Neuron (in vitro differentiated cells): ENCODE measurements around the gene C2CD2.

ENCODE experiments used
- H2AFZ ChIP-seq: one replicate; pipeline ENCODE4 v1.6.1; 2013; ENCODE audit warnings: low read depth, mild to moderate bottlenecking, inconsistent platforms, low read length, moderate library complexity
- H3K27me3 ChIP-seq: one replicate; pipeline ENCODE4 v1.6.1; 2013; ENCODE audit warnings: low read length; ENCODE audit not compliant: insufficient read depth
- H3K36me3 ChIP-seq: one replicate; pipeline ENCODE4 v1.6.1; 2013; ENCODE audit warnings: low read length; ENCODE audit not compliant: insufficient read depth
- H3K4me1 ChIP-seq: one replicate; pipeline ENCODE4 v1.6.1; 2013; ENCODE audit warnings: low read length; ENCODE audit not compliant: insufficient read depth
- H3K4me3 ChIP-seq: 2 replicates; pipeline ENCODE4 v1.5.1; 2013; ENCODE audit warnings: mild to moderate bottlenecking, low read length, moderate library complexity
- H3K9me3 ChIP-seq: one replicate; pipeline ENCODE4 v1.6.1; 2013; ENCODE audit warnings: low read length

The C2CD2 gene

DNA sequence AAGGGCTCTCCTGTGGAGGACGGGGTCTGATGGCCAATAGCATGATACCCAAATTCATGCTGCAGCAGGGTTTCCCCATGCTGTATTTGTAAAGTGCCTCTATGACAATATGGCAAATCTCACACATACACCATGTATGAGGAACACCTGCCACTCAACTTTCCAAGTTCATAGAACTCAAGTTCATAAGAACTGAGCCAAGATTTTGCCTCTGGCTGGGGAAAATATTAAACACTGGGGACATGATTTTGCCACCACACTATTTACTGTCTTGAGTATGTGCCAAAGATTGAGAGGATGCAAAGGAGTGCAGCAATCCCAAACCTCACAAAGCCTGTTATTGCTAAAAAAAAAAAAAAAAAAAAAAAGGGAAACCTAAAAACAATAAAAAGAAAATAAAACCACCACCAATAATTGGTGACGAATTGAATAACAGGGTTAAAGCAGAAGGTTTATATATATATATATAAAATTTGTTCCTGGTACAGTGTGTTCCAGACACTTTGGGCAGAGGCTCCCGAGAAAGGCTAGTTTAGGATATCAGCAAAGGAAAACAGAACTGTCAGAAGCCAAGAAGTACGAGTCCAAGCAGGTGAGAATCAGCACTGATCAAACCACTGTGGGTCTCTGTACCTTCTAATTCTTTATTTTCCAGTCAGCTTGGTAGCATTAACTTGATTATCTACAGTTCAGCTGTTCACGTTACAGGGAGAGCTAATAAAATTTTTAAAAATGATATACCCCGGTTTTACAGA is 32.0 kb upstream of the C2CD2 start:
- Histone ChIP-seq H3K9me3 (no peaks in the 10 kb centered on the region), H3K27me3 (no peaks in the 10 kb centered on the region), H3K4me1 (no peaks in the 10 kb centered on the region), H3K36me3 (peaks cover 9% of the 10 kb centered on the region), H3K4me3 (no peak overlapping the region), H2AFZ (no peak overlapping the region)

DNA sequence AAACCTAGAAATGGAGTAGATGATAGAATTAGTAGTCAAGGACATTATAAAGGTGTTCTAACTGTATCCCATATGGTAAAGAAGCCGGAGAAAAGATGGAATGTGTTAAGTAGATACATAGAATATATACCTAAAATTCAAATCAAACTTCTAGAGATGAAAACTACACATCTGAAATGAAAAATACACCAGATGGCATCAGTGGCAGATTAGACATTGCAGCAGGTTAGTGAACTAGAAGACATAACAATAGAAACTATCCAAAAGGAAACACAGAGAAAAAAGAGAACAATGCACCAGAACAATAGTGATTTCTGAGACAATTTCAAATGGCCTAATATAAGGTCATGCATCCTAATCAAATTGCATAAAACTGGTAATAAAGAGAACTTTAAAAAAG is 29.4 kb upstream of the C2CD2 start:
- Histone ChIP-seq H2AFZ (no peak overlapping the region), H3K9me3 (no peaks in the 10 kb centered on the region), H3K36me3 (no peaks in the 10 kb centered on the region), H3K27me3 (no peaks in the 10 kb centered on the region), H3K4me3 (no peak overlapping the region), H3K4me1 (no peaks in the 10 kb centered on the region)

DNA sequence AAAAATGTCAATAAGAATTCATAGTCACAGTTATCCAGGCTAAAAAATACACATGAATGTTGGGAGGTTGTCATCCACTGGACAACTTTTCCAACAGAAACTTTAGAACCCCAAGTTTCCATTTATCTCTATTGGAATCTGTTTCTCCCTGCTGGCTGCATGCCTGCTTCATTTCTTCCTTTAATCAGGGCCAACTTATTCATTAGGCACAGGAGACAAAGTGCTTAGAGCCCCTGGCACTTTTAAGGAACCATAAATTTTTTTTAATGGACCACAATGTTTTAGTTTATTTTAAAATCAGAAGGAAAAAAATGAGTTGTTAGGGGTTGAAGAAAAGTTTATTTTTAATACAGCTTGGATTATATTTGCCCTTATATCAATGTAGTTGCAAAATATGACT is 26.7 kb upstream of the C2CD2 start:
- no peaks in the 10 kb centered on the region for H3K9me3 ChIP-seq
- H3K27me3 ChIP-seq, result no peaks in the 10 kb centered on the region

DNA sequence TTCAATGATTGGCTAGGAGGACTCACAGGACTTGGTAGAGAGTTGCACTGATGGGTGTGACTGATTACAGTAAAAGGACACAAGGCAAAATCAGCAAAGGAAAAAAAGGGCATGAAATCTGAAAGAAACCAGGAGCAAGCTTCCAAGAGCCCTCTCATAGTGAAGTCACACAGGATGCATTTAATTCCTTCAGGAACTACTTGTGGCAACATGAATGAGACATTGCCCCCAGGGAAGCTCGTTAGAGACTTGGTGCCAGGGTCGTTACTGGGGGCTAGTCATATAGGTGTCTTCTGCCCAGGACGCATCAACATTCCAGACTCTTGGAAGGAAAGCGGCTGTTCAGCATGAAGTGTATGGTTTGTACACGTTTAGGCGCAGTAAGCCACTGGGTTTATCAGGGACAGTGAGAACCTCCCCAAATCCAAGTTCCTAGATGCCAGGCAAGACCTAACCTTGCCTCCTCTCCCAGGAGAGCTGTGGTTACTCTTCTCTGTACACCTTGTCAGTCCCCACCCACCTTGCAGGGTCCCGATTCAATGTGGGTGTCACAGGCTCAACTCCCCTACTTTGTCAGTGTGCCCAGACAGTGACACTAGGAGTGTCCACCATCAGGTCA is 26.0 kb upstream of the C2CD2 start:
- H3K9me3 ChIP-seq, result no peaks in the 10 kb centered on the region
- no peaks in the 10 kb centered on the region for H3K27me3 ChIP-seq
- no peaks in the 10 kb centered on the region for H3K4me1 ChIP-seq
- no peak overlapping the region for H2AFZ ChIP-seq
- no peak overlapping the region for H3K4me3 ChIP-seq
- no peaks in the 10 kb centered on the region for H3K36me3 ChIP-seq

More for the DNA sequence above, 26.7 kb upstream of the C2CD2 start:
- H3K4me1 ChIP-seq, result no peaks in the 10 kb centered on the region
- H3K4me3 ChIP-seq, result no peak overlapping the region
- no peaks in the 10 kb centered on the region for H3K36me3 ChIP-seq
- no peak overlapping the region for H2AFZ ChIP-seq

DNA sequence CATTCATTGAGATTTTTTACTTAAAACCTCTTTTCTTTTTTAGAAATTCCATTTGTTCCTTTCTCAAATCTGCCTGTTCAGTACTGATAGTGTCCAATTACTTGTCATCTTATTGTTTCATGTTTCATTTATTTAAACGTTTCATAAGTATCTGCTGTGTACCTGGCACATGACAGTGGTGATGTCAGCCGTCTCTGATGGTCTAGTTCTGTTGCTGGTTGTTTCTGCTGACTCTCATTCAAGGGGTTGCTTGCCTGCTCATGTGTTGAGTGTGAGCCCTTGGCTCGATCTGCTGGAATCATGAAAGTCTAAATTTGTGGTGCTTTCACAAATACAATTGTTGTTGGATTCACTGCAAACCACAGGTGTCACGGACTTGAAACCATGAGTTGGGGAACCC is 25.5 kb upstream of the C2CD2 start:
- Histone ChIP-seq H3K9me3 (no peaks in the 10 kb centered on the region), H2AFZ (no peak overlapping the region), H3K36me3 (no peaks in the 10 kb centered on the region), H3K4me1 (peaks cover under 1% of the 10 kb centered on the region), H3K27me3 (no peaks in the 10 kb centered on the region), H3K4me3 (no peak overlapping the region)

DNA sequence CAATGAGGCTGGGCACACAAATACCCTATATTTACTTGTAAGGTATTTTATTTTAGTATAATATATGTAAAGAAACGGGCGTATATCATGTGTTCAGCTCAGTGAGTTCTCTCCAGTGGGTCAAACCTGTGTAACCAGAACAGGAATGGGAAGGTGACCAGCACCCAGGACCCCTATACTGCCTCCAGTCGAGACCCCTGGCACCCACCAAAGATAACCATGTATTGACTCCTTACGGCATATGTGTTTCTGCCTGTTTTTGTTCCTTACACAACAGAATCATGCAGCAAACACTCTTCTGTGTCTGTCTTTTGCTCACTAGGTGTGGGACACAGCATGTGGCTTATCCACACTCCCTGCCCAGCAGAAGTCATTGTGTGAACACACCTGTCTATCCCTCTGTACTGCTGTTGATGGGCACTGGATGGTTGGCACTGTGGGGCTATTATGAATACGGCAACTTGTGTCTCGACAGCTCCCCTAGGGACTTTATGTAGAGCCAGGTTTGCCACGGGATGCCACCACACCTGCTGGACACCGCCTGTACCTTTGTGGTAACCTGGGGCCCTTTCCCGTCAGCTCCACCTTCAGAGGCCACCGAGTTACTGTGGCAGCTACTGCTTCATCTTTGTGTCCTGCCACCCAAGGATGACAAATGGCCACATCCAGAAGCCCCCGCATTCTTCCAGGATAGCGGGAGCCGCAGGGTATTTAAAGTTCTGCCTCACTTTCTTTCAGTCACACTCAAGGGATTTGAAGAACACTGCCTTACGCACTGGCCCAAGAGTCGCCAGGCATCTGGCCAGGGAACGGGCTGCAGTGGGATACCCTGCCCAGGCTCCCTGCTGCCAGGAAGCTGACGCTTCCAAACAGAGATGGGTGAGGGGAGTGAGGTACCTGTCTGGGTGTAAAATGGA is 23.5 kb upstream of the C2CD2 start:
- peaks cover 6% of the 10 kb centered on the region for H3K4me1 ChIP-seq
- H3K27me3 ChIP-seq, result no peaks in the 10 kb centered on the region
- no peak overlapping the region for H3K4me3 ChIP-seq

DNA sequence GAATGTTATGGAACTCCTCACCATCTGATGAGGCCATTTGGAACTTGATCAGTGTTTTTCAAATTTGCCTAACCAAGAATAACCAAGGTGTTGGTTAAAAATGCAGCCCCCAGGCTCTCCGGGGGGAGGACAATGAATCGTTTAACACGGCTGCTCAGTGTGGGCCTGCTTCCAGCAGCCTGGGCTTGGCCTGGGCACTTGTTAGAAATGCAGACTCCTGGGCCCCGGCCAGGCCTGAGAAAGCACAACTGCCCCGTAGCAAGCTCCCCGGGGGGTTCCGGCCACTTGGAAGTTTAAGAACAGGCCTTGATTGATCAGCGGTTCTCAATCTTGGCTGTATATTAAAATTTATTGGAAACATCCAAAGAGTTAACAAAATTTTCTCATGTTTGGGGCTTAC is 22.8 kb upstream of the C2CD2 start:
- Histone ChIP-seq H3K36me3 (no peaks in the 10 kb centered on the region), H3K9me3 (no peaks in the 10 kb centered on the region), H3K4me3 (no peak overlapping the region), H3K27me3 (no peaks in the 10 kb centered on the region), H2AFZ (no peak overlapping the region), H3K4me1 (peaks cover 6% of the 10 kb centered on the region)

More for the DNA sequence above, 23.5 kb upstream of the C2CD2 start:
- Histone ChIP-seq H3K9me3 (no peaks in the 10 kb centered on the region), H2AFZ (no peak overlapping the region), H3K36me3 (no peaks in the 10 kb centered on the region)

DNA sequence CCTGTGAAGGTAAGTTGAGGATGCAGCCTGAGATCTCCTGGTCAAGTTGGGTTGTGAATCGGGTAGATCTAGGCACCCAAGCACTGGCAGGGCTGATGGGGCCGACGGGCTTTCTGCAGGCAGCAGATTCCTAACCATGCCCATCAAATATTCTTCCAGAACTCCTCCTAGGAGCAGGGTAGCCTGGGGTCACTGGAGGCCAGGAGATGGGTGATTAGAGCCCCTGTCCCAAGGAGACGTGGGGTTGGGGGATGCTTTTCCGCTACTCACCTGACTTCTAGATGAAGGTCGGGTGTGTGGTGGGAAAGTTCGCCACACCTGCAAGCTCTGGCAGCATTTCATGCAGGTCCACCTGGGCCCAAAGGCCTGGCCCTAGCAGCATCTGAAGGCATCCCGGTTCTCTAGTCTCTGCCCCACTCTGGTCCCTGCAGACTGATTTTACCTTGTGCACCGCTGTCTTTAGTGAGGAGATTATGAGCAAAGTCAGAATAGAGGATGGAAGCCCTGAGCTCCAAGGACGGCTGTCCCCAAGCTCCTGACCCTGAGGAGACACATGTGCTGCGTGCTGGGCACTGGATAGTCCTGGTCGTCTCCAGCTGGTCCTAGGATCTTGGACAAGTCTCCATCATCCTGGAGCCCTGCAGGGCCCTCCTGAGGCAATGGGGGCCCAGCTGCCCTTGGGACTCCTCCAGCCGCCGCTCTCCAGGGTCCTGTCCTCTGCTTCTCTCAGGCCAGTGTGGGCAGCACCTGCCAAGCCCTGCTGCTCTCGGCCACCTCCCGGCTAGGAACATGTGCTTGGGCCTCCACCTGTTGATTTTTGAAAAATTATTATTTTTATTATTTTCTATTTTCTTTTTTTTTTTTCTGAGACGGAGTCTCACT is 21.8 kb upstream of the C2CD2 start:
- H3K36me3 ChIP-seq, result no peaks in the 10 kb centered on the region
- H3K9me3 ChIP-seq, result no peaks in the 10 kb centered on the region
- no peak overlapping the region for H3K4me3 ChIP-seq

DNA sequence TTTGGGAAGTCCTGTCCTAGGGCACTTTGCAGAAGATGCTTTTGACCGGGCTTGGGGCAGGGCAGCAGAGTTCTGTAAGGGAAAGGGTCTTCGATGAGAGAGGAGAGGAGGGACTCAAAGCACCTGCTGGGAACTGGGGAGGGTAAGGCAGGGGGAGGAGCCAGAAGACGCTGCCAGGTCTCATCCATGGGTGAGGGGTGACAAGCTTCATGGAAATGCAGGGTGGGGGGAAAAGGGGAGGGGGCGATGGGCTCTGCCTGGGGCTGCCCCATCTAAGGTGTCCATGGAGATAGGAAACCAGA is 20.9 kb upstream of the C2CD2 start:
- no peak overlapping the region for H2AFZ ChIP-seq
- no peak overlapping the region for H3K4me3 ChIP-seq
- H3K9me3 ChIP-seq, result no peaks in the 10 kb centered on the region
- no peaks in the 10 kb centered on the region for H3K27me3 ChIP-seq
- H3K36me3 ChIP-seq, result no peaks in the 10 kb centered on the region
- peaks cover 23% of the 10 kb centered on the region for H3K4me1 ChIP-seq

More for the DNA sequence above, 21.8 kb upstream of the C2CD2 start:
- H3K4me1 ChIP-seq, result peaks cover 15% of the 10 kb centered on the region
- no peaks in the 10 kb centered on the region for H3K27me3 ChIP-seq
- H2AFZ ChIP-seq, result no peak overlapping the region

DNA sequence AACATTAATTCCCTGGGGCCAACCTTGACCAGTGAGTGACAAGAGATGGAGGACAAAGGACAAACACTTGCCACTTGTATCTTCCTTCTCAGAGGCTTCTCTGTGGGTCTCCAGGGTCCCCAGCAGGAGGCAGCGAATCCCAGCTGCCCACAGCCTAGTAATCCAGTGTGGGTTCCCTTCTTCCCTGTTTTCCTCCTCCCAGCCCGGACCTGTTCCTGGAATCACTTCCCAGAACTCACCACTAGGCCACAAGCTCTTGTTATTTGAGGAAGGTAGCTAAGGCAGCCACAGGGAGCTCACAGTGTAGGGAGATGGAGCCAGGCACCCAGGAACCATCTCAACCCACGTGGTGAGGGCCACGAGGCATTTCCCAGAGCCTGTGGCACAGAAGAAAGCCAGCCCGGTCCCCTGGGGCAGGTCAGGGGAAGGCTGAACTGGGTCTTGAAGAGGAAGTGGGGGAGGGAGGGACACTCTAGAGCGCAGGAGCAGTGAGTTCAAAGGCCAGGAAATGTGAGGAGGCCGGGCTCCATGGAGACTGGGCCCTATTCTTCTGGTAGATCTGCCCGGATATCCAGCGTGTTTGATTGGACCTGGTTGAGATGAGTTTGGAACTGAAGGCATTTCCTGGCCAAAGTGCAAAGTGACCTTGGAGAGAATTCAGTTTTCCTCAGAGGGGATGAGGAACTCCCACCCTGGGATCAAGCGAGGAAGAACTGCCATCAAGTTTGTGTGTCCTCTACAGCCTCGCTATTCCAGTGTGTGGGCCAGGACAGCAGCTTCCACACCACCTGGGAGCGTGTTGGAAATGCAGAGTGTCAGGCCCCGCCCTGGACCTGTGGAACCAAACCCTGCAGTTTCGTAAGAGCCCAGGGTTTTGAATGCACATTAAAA is 20.3 kb upstream of the C2CD2 start:
- Histone ChIP-seq H3K4me3 (no peak overlapping the region), H2AFZ (no peak overlapping the region), H3K36me3 (no peaks in the 10 kb centered on the region), H3K4me1 (peaks cover 25% of the 10 kb centered on the region), H3K27me3 (no peaks in the 10 kb centered on the region), H3K9me3 (no peaks in the 10 kb centered on the region)

DNA sequence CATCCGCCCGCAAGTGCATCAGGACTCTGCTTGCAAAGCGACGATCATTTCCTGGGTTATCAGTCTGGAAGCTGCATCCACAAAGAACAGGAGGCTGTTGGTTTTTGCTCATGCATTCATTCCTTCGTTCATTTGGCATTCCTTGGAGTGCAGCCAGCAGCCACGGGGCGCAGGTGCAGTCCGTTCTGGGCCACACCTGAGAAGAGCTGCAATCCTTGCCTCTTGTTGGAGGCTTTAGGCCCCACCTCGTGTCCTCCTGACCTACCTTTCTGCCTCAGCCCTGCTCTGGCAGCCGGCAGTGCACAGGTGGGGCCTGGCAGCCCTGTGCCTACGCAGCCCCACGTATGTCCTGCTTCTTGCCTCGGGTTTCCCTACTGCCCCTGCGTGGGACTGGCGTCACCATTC is 19.6 kb upstream of the C2CD2 start:
- H3K4me3 ChIP-seq, result no peak overlapping the region
- H3K4me1 ChIP-seq, result peaks cover 27% of the 10 kb centered on the region
- no peaks in the 10 kb centered on the region for H3K27me3 ChIP-seq
- no peaks in the 10 kb centered on the region for H3K36me3 ChIP-seq
- no peak overlapping the region for H2AFZ ChIP-seq
- no peaks in the 10 kb centered on the region for H3K9me3 ChIP-seq
